K562 (cell line): Measurements from ENCODE around the gene LILRB3. TPM values are rescaled to one million over a fixed set of nuclear protein-coding genes. Genes with fewer than 3 reads are reported as not detected.

Experiments
- CBX3 ChIP-seq, 2 experiments: IDR thresholded peaks; 1 replicate in 1 of 2; 2 replicates in 1 of 2; pipeline ENCODE4 v1.6.1; 2012; ENCODE audit warnings: inconsistent platforms in 2 of 2, low read length in 2 of 2, borderline replicate concordance in 1 of 2, control low read depth in 1 of 2
- CHD1 ChIP-seq: fragments of 200-600 bp; sonication (generic); IDR thresholded peaks from one replicate; pipeline ENCODE4 v1.6.1; 2012; ENCODE audit warnings: mild to moderate bottlenecking, moderate library complexity, low read length, inconsistent platforms
- ESRRA ChIP-seq: fragments of 450-650 bp; IDR thresholded peaks from 2 replicates; pipeline ENCODE4 v1.6.1; 2014; ENCODE audit warnings: low read depth, mild to moderate bottlenecking, moderate library complexity, borderline replicate concordance
- FOXJ3 ChIP-seq: sonication (generic); formaldehyde crosslinking; IDR thresholded peaks from 2 replicates; pipeline ENCODE4 v1.4.0; 2020; ENCODE audit warnings: mild to moderate bottlenecking, missing genetic modification reagents
- GATAD2B ChIP-seq: fragments of 450-650 bp; IDR thresholded peaks from 2 replicates; pipeline ENCODE4 v1.6.1; 2017; ENCODE audit warnings: mild to moderate bottlenecking, borderline replicate concordance
- IRF1 ChIP-seq: sonication (generic); formaldehyde crosslinking; IDR thresholded peaks from 2 replicates; pipeline ENCODE4 v1.8.0; 2022; ENCODE audit warnings: missing genetic modification reagents, mild to moderate bottlenecking, borderline replicate concordance
- MTA2 ChIP-seq: fragments of 450-650 bp; IDR thresholded peaks from 2 replicates; pipeline ENCODE4 v1.6.1; 2016; ENCODE audit warnings: low read depth
- MYC ChIP-seq, 2 experiments: fragments of 250-450 bp in 1 of 2; sonication (Bioruptor Pico) in 1 of 2; IDR thresholded peaks; 2 replicates each; pipeline versions ENCODE4 v1.5.1 to v1.6.1; 2012 to 2021; ENCODE audit warnings: low read depth in 2 of 2, borderline replicate concordance in 1 of 2, improper control_type of control experiment in 1 of 2, low read length in 1 of 2, mild to moderate bottlenecking in 1 of 2, moderate library complexity in 1 of 2
- NFE2L1 ChIP-seq: fragments of 450-650 bp; IDR thresholded peaks from 2 replicates; pipeline ENCODE4 v1.6.1; 2016; ENCODE audit warnings: missing genetic modification characterization, low read depth, mild to moderate bottlenecking, missing compliant biosample characterization, moderate library complexity, borderline replicate concordance
- NR2F6 ChIP-seq: fragments of 450-650 bp; formaldehyde crosslinking; IDR thresholded peaks from 2 replicates; pipeline ENCODE4 v1.4.0; 2020; ENCODE audit warnings: mild to moderate bottlenecking
- SFPQ ChIP-seq: fragments of 200-400 bp; formaldehyde crosslinking; IDR thresholded peaks from 2 replicates; pipeline ENCODE4 v1.6.1; 2017; ENCODE audit warnings: mild to moderate bottlenecking, low read depth, low read length, moderate library complexity
- YBX1 ChIP-seq: fragments of 450-650 bp; IDR thresholded peaks from 2 replicates; pipeline ENCODE4 v1.7.1; 2016; ENCODE audit warnings: mild to moderate bottlenecking
- ZFX ChIP-seq: sonication (generic); formaldehyde crosslinking; IDR thresholded peaks from 2 replicates; pipeline ENCODE4 v1.8.0; 2022; ENCODE audit warnings: mild to moderate bottlenecking, missing genetic modification reagents, moderate library complexity
- ZNF143 ChIP-seq: sonication (generic); formaldehyde crosslinking; IDR thresholded peaks from 2 replicates; pipeline ENCODE4 v1.9.0; 2022; ENCODE audit warnings: mild to moderate bottlenecking, missing genetic modification reagents
- ZNF318 ChIP-seq, 2 experiments: fragments of 450-650 bp; IDR thresholded peaks; 2 replicates each; pipeline ENCODE4 v1.6.1; 2016; ENCODE audit warnings: mild to moderate bottlenecking in 2 of 2, borderline replicate concordance in 1 of 2, low read depth in 1 of 2, moderate library complexity in 1 of 2
- polyA plus RNA-seq, 8 experiments: library from polyadenylated mRNA; depleted of rRNA in 4 of 8; stranded (reverse) in 5 of 8; unstranded in 3 of 8; fragments of >200 nt; fragmentation: Nextera tagmentation in 2 of 8; fragmentation: Illumina TruSeq in 1 of 8; extraction: Ambion mirVana in 2 of 8; extraction: Trizol in 1 of 8; gene quantifications; 2 replicates each; pipeline versions ENCODE4 v1.2.1 to v1.2.3, GENCODE V29; 2011 to 2014; ENCODE audit warnings: inconsistent platforms in 1 of 8, missing spikeins in 1 of 8
- total RNA-seq, 7 experiments: library from RNA; depleted of rRNA in 6 of 7; stranded (reverse); fragments of >200 nt in 6 of 7; fragmentation: Illumina TruSeq in 2 of 7; extraction: Trizol in 2 of 7; gene quantifications; 2 replicates each; pipeline versions ENCODE4 v1.2.1 to v1.2.3, GENCODE V29; 2011 to 2021; ENCODE audit warnings: low replicate concordance in 1 of 7

The LILRB3 gene
- total and polyA plus RNA-seq, 9 of the 15 experiments (the other 6 are each of a cell fraction or from before 2014, with no cell fraction given): 0.01 to 0.09 TPM; not detected in 7

- TF ChIP-seq ZNF318 (IDR thresholded peaks at IDR 0.05; ENCODE audit: borderline replicate concordance in 1 of 2, low read depth in 1 of 2) (peak in 1 of 2 experiments; percentile 92; a peak in 2 of 4 replicates), GATAD2B (0 out of 2 replicates have a peak, but pooled peaks have one; percentile 63), FOXJ3 (CRISPR knock-in tag) (peak; percentile 93), CBX3 (IDR thresholded peaks at IDR 0.05; ENCODE audit: borderline replicate concordance in 1 of 2, low read length in 2 of 2) (peak in 1 of 2 experiments; percentile 77; a peak in 1 of 3 replicates), SFPQ (no peak), MTA2 (peak; percentile 79), MYC (IDR thresholded peaks at IDR 0.05; ENCODE audit: low read depth, low read length) (peak; percentile 97), MYC (CRISPR knock-in tag; IDR thresholded peaks at IDR 0.05; ENCODE audit: borderline replicate concordance, low read depth) (peak; percentile 36; the same call in 1 of the 2 replicates), ZFX (CRISPR knock-in tag) (peak; percentile 84), NR2F6 (CRISPR knock-in tag) (no peak; the same call in 1 of the 2 replicates), NFE2L1 (tag) (no peak), ZNF143 (no peak), CHD1 (no peak), YBX1 (no peak), IRF1 (CRISPR knock-in tag) (no peak), ESRRA (peak; percentile 95)
Measured at GRCh38 chr19:54207983-54208783, 14.6 kb downstream of the LILRB3 start (continued).
